Amniotic stem cell (primary cell): ENCODE measurements around the gene GPC5.

ENCODE experiments used
- DNase-seq: peaks from one replicate; lab custom pipeline; 2025; lab: John Stamatoyannopoulos, UW

Gene GPC5

GRCh38 chr13:91540158-91540736, 141.8 kb downstream of the GPC5 start:
- no peak for DNase-seq

- DNase-seq = no peak
Observed at GRCh38 chr13:91544723-91545122, 146.3 kb downstream of the GPC5 start.

GRCh38 chr13:91546900-91547299, 148.5 kb downstream of the GPC5 start:
- no peak for DNase-seq

DNA sequence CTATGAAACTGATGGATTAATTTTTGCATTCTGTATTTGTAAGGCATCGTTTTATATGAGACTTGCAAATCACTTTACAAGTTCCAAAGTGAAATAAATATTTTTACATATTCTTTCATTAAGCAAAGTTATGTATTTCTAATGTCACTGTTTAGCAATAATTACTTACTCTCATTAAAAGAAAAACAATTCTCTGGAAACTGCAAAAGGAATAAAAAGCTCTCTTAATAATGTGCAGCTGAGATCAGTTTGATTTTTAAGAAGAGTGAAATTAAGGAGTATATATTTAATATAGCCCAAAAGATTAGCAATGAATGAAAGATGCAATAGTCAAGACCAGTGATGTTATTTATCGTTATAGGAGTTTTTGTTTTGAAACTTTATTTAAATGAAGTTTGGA, 155.2 kb downstream of the GPC5 start:
- DNase-seq = no peak

DNA sequence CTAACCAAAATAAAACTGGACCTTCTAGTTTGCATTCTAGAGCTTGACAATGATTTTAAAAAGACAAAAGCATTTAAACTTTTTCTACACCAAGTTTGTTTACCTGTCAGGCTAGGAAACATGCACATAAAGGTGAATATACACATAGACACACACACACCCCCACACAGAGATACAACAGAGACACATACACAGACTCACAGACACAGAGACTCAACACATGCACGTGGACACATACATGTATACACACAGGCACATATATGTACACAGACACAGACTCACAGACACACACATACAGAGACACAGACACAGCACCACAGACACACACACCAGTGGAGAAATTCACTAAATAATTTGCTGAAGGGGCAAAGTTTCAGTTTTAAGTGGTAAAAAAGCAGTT, 155.7 kb downstream of the GPC5 start:
- no peak for DNase-seq

DNA sequence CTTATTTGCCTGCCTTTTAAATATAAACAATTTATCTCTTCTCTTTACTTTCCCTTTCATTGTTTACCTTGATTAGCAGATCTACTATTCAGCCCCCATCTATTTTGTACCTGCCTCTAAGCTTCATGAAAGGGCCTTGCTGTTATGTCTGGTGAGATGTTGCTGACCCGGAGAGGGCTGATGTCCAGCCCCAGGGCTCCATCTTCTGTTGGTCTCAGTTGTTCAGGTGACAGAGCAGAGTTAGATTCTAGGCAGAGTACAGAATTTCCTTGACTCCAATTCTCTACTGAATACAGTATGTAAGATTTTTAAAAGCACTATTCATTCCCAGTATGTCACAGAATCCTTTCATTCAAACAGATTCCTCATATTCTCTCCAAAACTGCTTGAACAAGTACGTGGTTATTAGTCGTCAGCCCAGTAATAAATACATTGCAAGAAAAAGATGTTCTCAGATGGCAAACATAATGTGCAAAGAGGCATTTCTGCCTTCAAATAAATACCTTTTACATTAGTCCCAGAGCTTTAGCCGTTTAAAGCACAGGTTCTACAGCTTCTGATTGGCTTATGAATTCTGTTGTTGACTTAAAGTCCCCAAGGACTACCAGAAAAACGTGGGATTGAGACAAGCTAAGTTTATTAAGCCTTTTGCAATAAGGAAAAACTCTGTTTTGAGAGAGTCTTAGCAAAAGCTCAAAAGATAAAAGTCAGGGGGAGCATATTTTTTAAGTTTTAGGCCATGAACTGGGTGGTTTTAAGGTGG, 159.1 kb downstream of the GPC5 start:
- DNase-seq = no peak

- DNase-seq = no peak
Observed at GRCh38 chr13:91563799-91564198, 165.4 kb downstream of the GPC5 start.

DNA sequence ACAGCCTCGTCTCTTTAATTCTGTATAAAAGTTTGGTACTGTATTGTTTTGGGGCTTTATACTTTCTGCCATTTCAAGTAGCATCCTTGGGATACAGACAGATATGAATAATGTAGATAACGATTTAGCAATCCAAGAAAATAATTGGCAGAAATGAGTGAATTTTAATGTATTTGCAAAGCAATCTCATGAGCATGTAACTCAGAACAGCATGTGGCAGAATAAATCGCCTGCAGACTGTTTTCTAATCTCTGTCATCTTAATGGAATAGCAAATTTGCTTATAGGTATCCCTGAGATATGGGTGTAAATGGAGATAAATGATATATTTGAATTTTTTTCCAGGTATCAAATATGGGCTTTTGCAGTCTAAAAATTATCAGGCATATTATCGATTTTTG, 166.0 kb downstream of the GPC5 start:
- DNase-seq = no peak

- no peak for DNase-seq
Observed at GRCh38 chr13:91565296-91565695, 166.9 kb downstream of the GPC5 start.

- no peak for DNase-seq
Observed at GRCh38 chr13:91567485-91568207, 169.2 kb downstream of the GPC5 start.

DNA sequence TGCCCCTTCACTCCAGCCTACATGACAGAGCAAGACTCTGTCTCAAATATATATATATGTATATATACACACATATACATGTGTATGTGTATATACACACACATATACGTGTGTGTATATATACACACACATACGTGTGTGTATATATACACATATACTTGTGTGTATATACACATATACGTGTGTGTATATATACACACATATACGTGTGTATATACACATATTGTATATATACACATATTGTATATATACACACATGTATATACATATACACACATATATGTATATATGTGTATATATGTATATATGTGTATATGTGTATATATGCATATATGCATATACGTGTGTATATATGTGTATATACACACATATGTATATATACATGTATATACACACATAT, 173.3 kb downstream of the GPC5 start:
- no peak for DNase-seq

GRCh38 chr13:91572439-91572838, 174.0 kb downstream of the GPC5 start:
- DNase-seq = no peak

DNA sequence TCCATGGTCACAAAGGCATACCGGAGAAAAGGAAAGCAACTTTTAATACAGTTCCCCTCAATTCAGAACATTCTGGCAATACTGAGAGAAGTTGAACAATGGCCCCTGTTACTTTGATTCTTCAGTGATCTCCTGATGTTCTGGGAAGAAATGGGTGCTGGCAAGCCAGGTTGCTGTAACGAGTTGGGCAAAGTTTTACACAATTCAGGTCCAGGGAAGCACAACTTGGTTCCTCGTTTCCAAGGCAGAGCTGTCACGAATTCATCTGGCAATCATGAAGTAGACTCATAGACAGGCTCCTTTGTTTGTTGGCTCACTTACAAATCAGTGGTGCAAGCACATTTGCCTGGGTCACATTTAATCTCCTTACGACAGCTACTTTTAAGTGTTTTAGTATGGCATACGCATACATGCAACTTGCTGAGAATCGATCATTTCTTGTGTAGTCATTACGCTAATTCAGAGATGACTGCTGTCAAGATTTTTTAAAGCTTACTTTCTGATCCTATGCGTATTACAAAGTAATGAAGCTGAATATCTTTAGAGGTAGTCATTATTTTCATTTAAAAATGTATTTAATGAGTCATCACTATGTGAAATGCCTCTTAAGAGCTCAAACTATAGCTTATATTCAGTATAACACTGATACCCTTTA, 174.7 kb downstream of the GPC5 start:
- no peak for DNase-seq

DNA sequence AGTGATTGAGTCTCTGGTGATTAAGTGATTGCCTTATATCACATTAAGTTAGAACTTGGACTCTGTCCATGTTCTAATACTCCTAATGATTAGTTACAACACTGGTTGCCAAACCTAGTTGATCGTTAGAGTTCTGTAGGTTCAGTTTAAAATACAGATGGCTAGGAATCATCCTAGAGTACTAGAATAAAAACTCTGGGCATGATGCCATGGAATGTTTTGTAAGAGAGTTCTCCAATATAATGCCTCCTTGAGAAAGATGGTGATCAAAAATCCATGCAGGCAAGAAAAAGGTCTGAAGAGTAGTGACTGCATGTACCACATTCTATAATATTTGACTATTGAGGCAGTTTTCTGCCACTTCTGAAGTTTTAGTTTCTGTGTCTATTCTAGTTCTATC, 176.3 kb downstream of the GPC5 start:
- no peak for DNase-seq

DNA sequence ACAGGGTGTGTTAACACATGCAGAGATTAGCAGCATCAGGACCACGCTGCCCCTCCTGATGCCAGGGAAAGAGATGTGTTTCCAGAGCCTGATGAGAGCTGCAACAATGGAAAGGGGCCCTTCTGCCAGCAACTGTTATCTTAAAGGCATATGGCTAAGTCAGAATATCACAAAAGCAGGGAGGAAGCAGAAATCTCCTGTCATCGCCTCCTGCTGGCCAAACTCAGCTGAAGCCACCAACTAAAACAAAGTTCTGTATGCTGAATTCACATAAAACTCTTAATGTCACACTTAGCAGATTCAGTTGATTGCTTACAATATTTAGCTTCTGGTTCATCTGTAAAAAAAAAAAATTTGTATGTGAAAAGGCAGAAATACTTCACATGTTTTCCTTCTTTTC, 178.2 kb downstream of the GPC5 start:
- DNase-seq = no peak

- no peak for DNase-seq
Observed at GRCh38 chr13:91579320-91579719, 180.9 kb downstream of the GPC5 start.

DNA sequence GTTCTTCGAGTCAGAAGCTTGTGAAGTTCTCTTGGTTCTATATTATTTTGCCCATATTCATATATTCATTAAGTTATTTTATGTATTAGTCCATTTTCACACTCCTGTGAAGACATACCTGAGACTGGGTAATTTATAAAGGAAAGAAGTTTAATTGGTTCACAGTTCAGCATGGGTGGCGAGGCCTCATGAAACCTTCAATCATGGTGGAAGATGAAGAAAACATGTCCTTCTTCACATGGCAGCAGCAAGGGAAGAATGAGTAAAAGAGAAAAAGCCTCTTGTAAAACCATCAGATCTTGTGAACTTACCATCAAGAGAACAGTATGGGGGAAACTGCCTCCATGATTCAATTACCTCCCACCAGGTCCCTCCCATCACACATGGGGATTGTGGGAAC, 182.3 kb downstream of the GPC5 start:
- DNase-seq = no peak

- no peak for DNase-seq
Observed at GRCh38 chr13:91586609-91587008, 188.2 kb downstream of the GPC5 start.

DNA sequence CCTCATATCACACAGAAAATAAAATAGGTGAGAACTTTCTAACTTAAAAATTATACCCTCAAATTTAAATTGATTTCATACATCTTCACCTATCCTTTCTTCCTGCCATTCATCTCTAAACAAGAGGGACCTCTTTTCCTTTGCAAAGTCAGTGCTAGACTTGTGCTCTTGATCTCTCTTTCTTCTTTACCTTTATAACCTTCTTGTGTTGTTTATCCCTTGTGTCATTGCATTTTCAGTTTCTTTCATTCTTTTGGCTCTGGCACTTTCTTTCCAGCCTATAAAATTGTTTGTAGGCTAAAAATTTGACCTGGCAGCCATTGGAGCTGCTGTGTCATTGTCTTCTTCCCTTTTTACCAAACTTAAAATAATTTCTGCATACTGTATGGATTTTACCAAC, 190.1 kb downstream of the GPC5 start:
- no peak for DNase-seq

- no peak for DNase-seq
Observed at GRCh38 chr13:91592056-91593014, 193.9 kb downstream of the GPC5 start.

- DNase-seq = no peak
Observed at GRCh38 chr13:91593456-91593855, 195.0 kb downstream of the GPC5 start.

GRCh38 chr13:91594061-91594460, 195.6 kb downstream of the GPC5 start:
- no peak for DNase-seq
